HEK293 (cell line): ENCODE measurements around the gene PPM1E.

Experiments
- CTCF ChIA-PET: fragments of 350-600 bp; formaldehyde crosslinking; extraction: SDS; loops from one replicate; lab custom pipeline; 2021; ENCODE audit warnings: antibody characterized with exemption; lab: Yijun Ruan, JAX
- POLR2A ChIA-PET: fragments of 300-600 bp; formaldehyde crosslinking; extraction: SDS; loops from one replicate; lab custom pipeline; 2020; ENCODE audit warnings: antibody characterized with exemption, inconsistent platforms; lab: Yijun Ruan, JAX
- H3K27ac ChIP-seq: fragments of 200-500 bp; sonication (Bioruptor generic); 2 replicates; pipeline ENCODE4 v1.5.1; 2014; ENCODE audit warnings: low read depth, low read length, control low read depth, inconsistent platforms; ENCODE audit errors: extremely low read depth
- H3K36me3 ChIP-seq, 2 experiments: fragments of 200-500 bp in 1 of 2; sonication (Bioruptor generic) in 1 of 2; 1 replicate in 1 of 2; 2 replicates in 1 of 2; pipeline ENCODE4 v1.5.1; 2014 to 2017; ENCODE audit warnings: inconsistent platforms in 2 of 2, low read length in 2 of 2; ENCODE audit not compliant: control insufficient read depth in 2 of 2, insufficient read depth in 1 of 2
- H3K4me1 ChIP-seq: fragments of 200-500 bp; sonication (Bioruptor generic); 2 replicates; pipeline ENCODE4 v1.5.1; 2014; ENCODE audit warnings: mild to moderate bottlenecking, low read length, inconsistent platforms; ENCODE audit not compliant: control insufficient read depth, insufficient read depth
- H3K4me3 ChIP-seq: 2 replicates; pipeline ENCODE4 v1.5.1; 2011; ENCODE audit warnings: low read depth, mild to moderate bottlenecking, control low read depth, low read length, moderate library complexity
- H3K9me3 ChIP-seq: fragments of 200-500 bp; sonication (Bioruptor generic); 2 replicates; pipeline ENCODE4 v1.5.1; 2014; ENCODE audit warnings: low read depth, low read length, inconsistent platforms; ENCODE audit not compliant: control insufficient read depth, insufficient read depth
- BCL11B ChIP-seq: fragments of 450-650 bp; formaldehyde crosslinking; IDR thresholded peaks from 2 replicates; pipeline ENCODE4 v1.5.1; 2016; ENCODE audit warnings: low read depth, missing biosample characterization, missing genetic modification characterization
- GLI2 ChIP-seq: fragments of 450-650 bp; formaldehyde crosslinking; IDR thresholded peaks from 2 replicates; pipeline ENCODE4; 2017; ENCODE audit warnings: missing biosample characterization, missing genetic modification characterization, low read depth, borderline replicate concordance
- IKZF3 ChIP-seq: fragments of 450-650 bp; IDR thresholded peaks from 2 replicates; pipeline ENCODE4 v1.5.0; 2018; ENCODE audit warnings: missing biosample characterization, mild to moderate bottlenecking, missing genetic modification characterization, moderate library complexity
- SCRT1 ChIP-seq: fragments of 450-650 bp; formaldehyde crosslinking; IDR thresholded peaks from 2 replicates; pipeline ENCODE4 v1.5.1; 2016; ENCODE audit warnings: missing biosample characterization, missing genetic modification characterization, borderline replicate concordance
- ZFP3 ChIP-seq: fragments of 450-650 bp; formaldehyde crosslinking; IDR thresholded peaks from 2 replicates; pipeline ENCODE4 v1.5.1; 2016; ENCODE audit warnings: low read depth, missing biosample characterization, missing genetic modification characterization
- ZNF140 ChIP-seq: fragments of 450-650 bp; formaldehyde crosslinking; IDR thresholded peaks from 2 replicates; pipeline ENCODE4 v1.5.1; 2016; ENCODE audit warnings: missing biosample characterization, missing genetic modification characterization
- ZNF146 ChIP-seq: fragments of 450-650 bp; formaldehyde crosslinking; IDR thresholded peaks from 2 replicates; pipeline ENCODE4 v1.5.1; 2016; ENCODE audit warnings: missing biosample characterization, missing genetic modification characterization
- ZNF157 ChIP-seq: fragments of 450-650 bp; formaldehyde crosslinking; IDR thresholded peaks from 2 replicates; pipeline ENCODE4 v1.5.1; 2016; ENCODE audit warnings: missing biosample characterization, missing genetic modification characterization
- ZNF391 ChIP-seq: fragments of 450-650 bp; formaldehyde crosslinking; IDR thresholded peaks from 2 replicates; pipeline ENCODE4 v1.5.1; 2016; ENCODE audit warnings: low read depth, missing biosample characterization, missing genetic modification characterization, borderline replicate concordance
- ZNF501 ChIP-seq: fragments of 450-650 bp; formaldehyde crosslinking; IDR thresholded peaks from 2 replicates; pipeline ENCODE4 v1.5.1; 2016; ENCODE audit warnings: missing biosample characterization, missing genetic modification characterization
- ZNF530 ChIP-seq: fragments of 450-650 bp; formaldehyde crosslinking; IDR thresholded peaks from 2 replicates; pipeline ENCODE4 v1.5.1; 2016; ENCODE audit warnings: low read depth, missing biosample characterization, missing genetic modification characterization
- ZNF558 ChIP-seq: fragments of 450-650 bp; formaldehyde crosslinking; IDR thresholded peaks from 2 replicates; pipeline ENCODE4 v1.5.1; 2016; ENCODE audit warnings: missing biosample characterization, missing genetic modification characterization
- ZNF600 ChIP-seq: fragments of 450-650 bp; formaldehyde crosslinking; IDR thresholded peaks from 2 replicates; pipeline ENCODE4 v1.5.1; 2016; ENCODE audit warnings: missing biosample characterization, missing genetic modification characterization
- ZNF610 ChIP-seq: fragments of 450-650 bp; formaldehyde crosslinking; IDR thresholded peaks from 2 replicates; pipeline ENCODE4 v1.5.1; 2016; ENCODE audit warnings: missing biosample characterization, missing genetic modification characterization, borderline replicate concordance
- ZNF626 ChIP-seq: fragments of 450-650 bp; sonication (Bioruptor Pico); formaldehyde crosslinking; IDR thresholded peaks from 2 replicates; pipeline ENCODE4 v1.5.1; 2018; ENCODE audit warnings: missing biosample characterization, missing genetic modification characterization, inconsistent platforms
- ZNF660 ChIP-seq: fragments of 450-650 bp; IDR thresholded peaks from 2 replicates; pipeline ENCODE4 v1.5.1; 2018; ENCODE audit warnings: missing biosample characterization, mild to moderate bottlenecking, missing genetic modification characterization
- ZSCAN30 ChIP-seq: fragments of 450-650 bp; IDR thresholded peaks from 2 replicates; pipeline ENCODE4 v1.5.1; 2018; ENCODE audit warnings: missing biosample characterization, mild to moderate bottlenecking, missing genetic modification characterization, moderate library complexity
- TF ChIP-seq, protein P1 (sequence below): fragments of 450-650 bp; formaldehyde crosslinking; IDR thresholded peaks from 2 replicates; pipeline ENCODE4 v1.5.1; 2016; ENCODE audit warnings: missing biosample characterization, missing genetic modification characterization, low read depth
- TF ChIP-seq, protein P2 (sequence below): fragments of 450-650 bp; formaldehyde crosslinking; IDR thresholded peaks from 2 replicates; pipeline ENCODE4 v1.5.1; 2016; ENCODE audit warnings: missing biosample characterization, missing genetic modification characterization
- TF ChIP-seq, protein P3 (sequence below): fragments of 450-650 bp; IDR thresholded peaks from 2 replicates; pipeline ENCODE4 v1.5.1; 2018; ENCODE audit warnings: missing biosample characterization, missing genetic modification characterization

The PPM1E gene

GRCh38 chr17:58980706-58981481 lies 225.2 kb downstream of the PPM1E start:
- Histone ChIP-seq H3K9me3 (no peaks in the 10 kb centered on the region), H3K36me3 (peaks cover 0 to 8% of the 10 kb centered on the region in 2 experiments; a peak in 1 of 3 replicates), H3K4me3 (no peak overlapping the region), H3K4me1 (no peaks in the 10 kb centered on the region), H3K27ac (no peak overlapping the region)
- ChIA-PET CTCF (interaction anchor here (1.0 to 1.1 kb wide), 2 partner anchors 24 to 462 kb away, joined by 3 read pairs; no protein-coding TSS in a partner anchor), POLR2A (no interaction called here)
- TF ChIP-seq BCL11B (no peak), ZNF558 (tag by site-specific recombination) (no peak), ZSCAN30 (tag by site-specific recombination) (no peak), ZNF610 (tag by site-specific recombination) (no peak), ZNF530 (tag by site-specific recombination) (no peak), ZNF146 (no peak)
- TF ChIP-seq, protein P1, sequence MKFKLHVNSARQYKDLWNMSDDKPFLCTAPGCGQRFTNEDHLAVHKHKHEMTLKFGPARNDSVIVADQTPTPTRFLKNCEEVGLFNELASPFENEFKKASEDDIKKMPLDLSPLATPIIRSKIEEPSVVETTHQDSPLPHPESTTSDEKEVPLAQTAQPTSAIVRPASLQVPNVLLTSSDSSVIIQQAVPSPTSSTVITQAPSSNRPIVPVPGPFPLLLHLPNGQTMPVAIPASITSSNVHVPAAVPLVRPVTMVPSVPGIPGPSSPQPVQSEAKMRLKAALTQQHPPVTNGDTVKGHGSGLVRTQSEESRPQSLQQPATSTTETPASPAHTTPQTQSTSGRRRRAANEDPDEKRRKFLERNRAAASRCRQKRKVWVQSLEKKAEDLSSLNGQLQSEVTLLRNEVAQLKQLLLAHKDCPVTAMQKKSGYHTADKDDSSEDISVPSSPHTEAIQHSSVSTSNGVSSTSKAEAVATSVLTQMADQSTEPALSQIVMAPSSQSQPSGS (tag by site-specific recombination): no peak
- TF ChIP-seq, protein P2, sequence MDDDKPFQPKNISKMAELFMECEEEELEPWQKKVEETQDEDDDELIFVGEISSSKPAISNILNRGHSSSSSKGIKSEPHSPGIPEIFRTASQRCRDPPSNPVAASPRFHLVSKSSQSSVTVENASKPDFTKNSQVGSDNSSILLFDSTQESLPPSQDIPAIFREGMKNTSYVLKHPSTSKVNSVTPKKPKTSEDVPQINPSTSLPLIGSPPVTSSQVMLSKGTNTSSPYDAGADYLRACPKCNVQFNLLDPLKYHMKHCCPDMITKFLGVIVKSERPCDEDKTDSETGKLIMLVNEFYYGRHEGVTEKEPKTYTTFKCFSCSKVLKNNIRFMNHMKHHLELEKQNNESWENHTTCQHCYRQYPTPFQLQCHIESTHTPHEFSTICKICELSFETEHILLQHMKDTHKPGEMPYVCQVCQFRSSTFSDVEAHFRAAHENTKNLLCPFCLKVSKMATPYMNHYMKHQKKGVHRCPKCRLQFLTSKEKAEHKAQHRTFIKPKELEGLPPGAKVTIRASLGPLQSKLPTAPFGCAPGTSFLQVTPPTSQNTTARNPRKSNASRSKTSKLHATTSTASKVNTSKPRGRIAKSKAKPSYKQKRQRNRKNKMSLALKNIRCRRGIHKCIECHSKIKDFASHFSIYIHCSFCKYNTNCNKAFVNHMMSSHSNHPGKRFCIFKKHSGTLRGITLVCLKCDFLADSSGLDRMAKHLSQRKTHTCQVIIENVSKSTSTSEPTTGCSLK (tag by site-specific recombination): no peak
- TF ChIP-seq, protein P3, sequence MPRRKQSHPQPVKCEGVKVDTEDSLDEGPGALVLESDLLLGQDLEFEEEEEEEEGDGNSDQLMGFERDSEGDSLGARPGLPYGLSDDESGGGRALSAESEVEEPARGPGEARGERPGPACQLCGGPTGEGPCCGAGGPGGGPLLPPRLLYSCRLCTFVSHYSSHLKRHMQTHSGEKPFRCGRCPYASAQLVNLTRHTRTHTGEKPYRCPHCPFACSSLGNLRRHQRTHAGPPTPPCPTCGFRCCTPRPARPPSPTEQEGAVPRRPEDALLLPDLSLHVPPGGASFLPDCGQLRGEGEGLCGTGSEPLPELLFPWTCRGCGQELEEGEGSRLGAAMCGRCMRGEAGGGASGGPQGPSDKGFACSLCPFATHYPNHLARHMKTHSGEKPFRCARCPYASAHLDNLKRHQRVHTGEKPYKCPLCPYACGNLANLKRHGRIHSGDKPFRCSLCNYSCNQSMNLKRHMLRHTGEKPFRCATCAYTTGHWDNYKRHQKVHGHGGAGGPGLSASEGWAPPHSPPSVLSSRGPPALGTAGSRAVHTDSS (tag by site-specific recombination): no peak

DNA sequence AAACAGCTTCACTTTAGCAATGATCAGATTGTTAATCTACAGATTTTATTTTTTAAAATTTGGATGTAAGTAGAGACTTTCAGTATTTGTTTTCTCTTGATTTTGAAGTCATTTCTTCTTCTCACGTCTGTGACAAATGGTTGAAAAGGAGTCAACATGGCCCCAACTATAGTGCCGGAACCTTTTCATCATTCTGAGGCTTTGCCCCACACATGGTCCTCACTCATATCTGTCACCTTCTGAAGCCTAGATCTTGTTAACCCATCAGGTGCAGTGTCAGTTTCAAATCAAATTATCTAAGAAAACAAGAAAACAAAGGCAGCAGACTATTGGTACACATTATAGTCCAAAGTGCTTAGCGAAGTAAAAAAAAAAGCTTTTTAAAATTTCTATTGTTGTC lies 227.0 kb downstream of the PPM1E start:
- no peaks in the 10 kb centered on the region for H3K4me1 ChIP-seq
- ChIA-PET CTCF (interaction anchor here (0.7 kb wide), 1 partner anchor 552 kb away, joined by 4 read pairs; no protein-coding TSS in a partner anchor), POLR2A (no interaction called here)

More for the DNA sequence above, 227.0 kb downstream of the PPM1E start:
- TF ChIP-seq SCRT1 (tag by site-specific recombination): no peak
- no peak for TF ChIP-seq ZFP3 (tag by site-specific recombination)
- TF ChIP-seq ZNF140 (tag by site-specific recombination): no peak
- TF ChIP-seq, protein P2 (tag by site-specific recombination): no peak
- TF ChIP-seq ZNF157 (tag by site-specific recombination): no peak
- no peak for TF ChIP-seq ZNF391 (tag by site-specific recombination)
- no peak for TF ChIP-seq ZNF626 (tag by site-specific recombination)
- TF ChIP-seq ZNF660 (tag by site-specific recombination): no peak
- no peak for TF ChIP-seq IKZF3 (tag by site-specific recombination)
- TF ChIP-seq ZNF501 (tag by site-specific recombination): no peak
- no peak for TF ChIP-seq ZNF530 (tag by site-specific recombination)
- TF ChIP-seq GLI2 (tag by site-specific recombination): no peak
- no peak for TF ChIP-seq ZNF600 (tag by site-specific recombination)
- Histone ChIP-seq H3K36me3 (peaks cover 0 to 8% of the 10 kb centered on the region in 2 experiments; a peak in 1 of 3 replicates), H3K4me3 (no peak overlapping the region), H3K9me3 (no peaks in the 10 kb centered on the region), H3K27ac (no peak overlapping the region)
